ENCODE measurements around the gene MAPK10. TPM values are rescaled to one million over a fixed set of nuclear protein-coding genes. Genes with fewer than 3 reads are reported as not detected.

The MAPK10 gene
- total and polyA plus RNA-seq, 2 donors (not counting 3 experiments of a cell fraction or from before 2014, with no cell fraction given), result 0.17 TPM; not detected in 1

DNA sequence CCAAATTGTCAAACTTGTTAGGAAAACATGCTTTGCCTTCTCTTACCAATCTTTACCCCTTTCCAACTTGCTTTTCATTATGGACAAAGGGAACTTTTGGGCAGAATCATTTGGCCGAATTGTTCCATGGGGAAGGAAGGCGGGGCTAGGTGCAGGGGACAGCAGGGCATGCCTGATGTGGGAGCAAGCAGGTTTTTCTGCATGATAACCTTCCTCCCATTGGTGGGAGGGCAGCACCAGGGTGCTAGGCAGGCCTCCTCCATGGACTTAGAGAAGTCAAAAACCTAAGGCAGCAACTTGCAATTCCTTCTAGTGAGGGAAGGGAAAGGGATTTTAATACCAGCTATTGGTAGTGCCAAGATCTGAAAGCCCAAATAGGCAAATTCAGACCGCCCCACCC, 260.5 kb downstream of the MAPK10 start:
- FAIRE-seq, result no peak

More for the DNA sequence above, 260.5 kb downstream of the MAPK10 start:
- dilution Hi-C loops (cut with MboI; ENCODE audit: extremely low pct_ligation_motif_present, low sequenced_read_pairs) (no loop called here), intact Hi-C loops (cut with micrococcal nuclease) (no loop called here)
- Histone ChIP-seq H3K36me3 (ENCODE audit: control insufficient read depth in 2 of 2, extremely low read depth in 1 of 2, insufficient read depth in 2 of 2, low read length in 2 of 2) (no peaks in the 10 kb centered on the region), H3K9ac (replicated peaks; ENCODE audit: extremely low read depth, insufficient read depth, low read length) (no peak overlapping the region), H3K9me3 (replicated peaks; ENCODE audit: control insufficient read depth, insufficient read depth, low read length) (no peaks in the 10 kb centered on the region), H3K4me1 (ENCODE audit: control insufficient read depth, extremely low read depth, insufficient read depth, low read length) (no peaks in the 10 kb centered on the region), H3K79me2 (ENCODE audit: control insufficient read depth, insufficient read depth, low read length) (no peaks in the 10 kb centered on the region), H3K27ac (ENCODE audit: insufficient read depth, low read depth, low read length) (no peak overlapping the region), H3K9me1 (replicated peaks; ENCODE audit: control insufficient read depth, extremely low read depth, insufficient read depth, low read length) (no peaks in the 10 kb centered on the region), H3K27me3 (ENCODE audit: control insufficient read depth in 2 of 2, insufficient read depth in 2 of 2, low read length in 2 of 2) (peaks cover 0 to 3% of the 10 kb centered on the region in 2 experiments), H4K20me1 (replicated peaks; ENCODE audit: control insufficient read depth, extremely low read depth, insufficient read depth, low read length) (no peaks in the 10 kb centered on the region), H2AFZ (ENCODE audit: low read depth, low read length) (no peak overlapping the region), H3K4me2 (ENCODE audit: insufficient read depth, low read length) (no peak overlapping the region), H3K4me3 (replicated peaks in 1 of 3; ENCODE audit: insufficient read depth in 1 of 3, low read depth in 1 of 3, low read length in 3 of 3) (no peak overlapping the region)
- no peak for DNase-seq (ENCODE audit: low read depth, low spot score)
- ChIA-PET POLR2A (no interaction called here), CTCF (no interaction called here)
- TF ChIP-seq EZH2 (IDR thresholded peaks at IDR 0.05; ENCODE audit: borderline replicate concordance, low read depth, low read length, severe bottlenecking) (no peak), JUN (IDR thresholded peaks at IDR 0.05; ENCODE audit: borderline replicate concordance, insufficient read depth, insufficient read length, low read depth) (no peak), GATA2 (IDR thresholded peaks at IDR 0.05; ENCODE audit: insufficient read depth, insufficient read length, low read depth, low read length) (no peak), POLR2AphosphoS5 (IDR thresholded peaks at IDR 0.05; ENCODE audit: insufficient read depth, low read depth, low read length) (no peak), POLR2A (IDR thresholded peaks at IDR 0.05; ENCODE audit: low read depth, low read length) (no peak), FOS (IDR thresholded peaks at IDR 0.05; ENCODE audit: borderline replicate concordance, insufficient read depth, low read length) (no peak)
- TF ChIP-seq, protein P1, sequence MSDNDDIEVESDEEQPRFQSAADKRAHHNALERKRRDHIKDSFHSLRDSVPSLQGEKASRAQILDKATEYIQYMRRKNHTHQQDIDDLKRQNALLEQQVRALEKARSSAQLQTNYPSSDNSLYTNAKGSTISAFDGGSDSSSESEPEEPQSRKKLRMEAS (IDR thresholded peaks at IDR 0.05; ENCODE audit: insufficient read depth, insufficient read length), result no peak
- TF ChIP-seq, protein P2, sequence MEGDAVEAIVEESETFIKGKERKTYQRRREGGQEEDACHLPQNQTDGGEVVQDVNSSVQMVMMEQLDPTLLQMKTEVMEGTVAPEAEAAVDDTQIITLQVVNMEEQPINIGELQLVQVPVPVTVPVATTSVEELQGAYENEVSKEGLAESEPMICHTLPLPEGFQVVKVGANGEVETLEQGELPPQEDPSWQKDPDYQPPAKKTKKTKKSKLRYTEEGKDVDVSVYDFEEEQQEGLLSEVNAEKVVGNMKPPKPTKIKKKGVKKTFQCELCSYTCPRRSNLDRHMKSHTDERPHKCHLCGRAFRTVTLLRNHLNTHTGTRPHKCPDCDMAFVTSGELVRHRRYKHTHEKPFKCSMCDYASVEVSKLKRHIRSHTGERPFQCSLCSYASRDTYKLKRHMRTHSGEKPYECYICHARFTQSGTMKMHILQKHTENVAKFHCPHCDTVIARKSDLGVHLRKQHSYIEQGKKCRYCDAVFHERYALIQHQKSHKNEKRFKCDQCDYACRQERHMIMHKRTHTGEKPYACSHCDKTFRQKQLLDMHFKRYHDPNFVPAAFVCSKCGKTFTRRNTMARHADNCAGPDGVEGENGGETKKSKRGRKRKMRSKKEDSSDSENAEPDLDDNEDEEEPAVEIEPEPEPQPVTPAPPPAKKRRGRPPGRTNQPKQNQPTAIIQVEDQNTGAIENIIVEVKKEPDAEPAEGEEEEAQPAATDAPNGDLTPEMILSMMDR (IDR thresholded peaks at IDR 0.05; ENCODE audit: extremely low read depth in 1 of 2, insufficient read depth in 1 of 2, low read depth in 1 of 2, low read length in 2 of 2), result no peak
- BruUV-seq (replicated peaks), result no TSS peak

Data from endothelial cell of umbilical vein (primary cell).